H9 (cell line): ENCODE results near the gene SMARCA1. TPM values are rescaled to one million over a fixed set of nuclear protein-coding genes. Genes with fewer than 3 reads are reported as not detected.

Source experiments
- DNase-seq: peaks from one replicate; pipeline ENCODE4 v3.0.0-alpha.2; 2017
- H2AFZ ChIP-seq: one replicate; pipeline ENCODE4 v1.6.1; 2013; ENCODE audit warnings: mild to moderate bottlenecking, low read length, control low read depth, moderate library complexity
- H2AK5ac ChIP-seq: 2 replicates; pipeline ENCODE4 v1.6.1; 2013; ENCODE audit warnings: low read length, control low read depth, mixed read lengths; ENCODE audit not compliant: insufficient read length
- H2BK120ac ChIP-seq: one replicate; pipeline ENCODE4 v1.6.1; 2013; ENCODE audit warnings: low read depth, mild to moderate bottlenecking, low read length, control low read depth, inconsistent platforms; ENCODE audit not compliant: poor library complexity, severe bottlenecking
- H2BK12ac ChIP-seq: 2 replicates; pipeline ENCODE4 v1.6.1; 2013; ENCODE audit warnings: low read length, control low read depth, mixed read lengths, low read depth; ENCODE audit not compliant: insufficient read length
- H2BK15ac ChIP-seq: 2 replicates; pipeline ENCODE4 v1.6.1; 2013; ENCODE audit warnings: low read depth, low read length, control low read depth
- H2BK20ac ChIP-seq: one replicate; pipeline ENCODE4 v1.6.1; 2013; ENCODE audit warnings: low read depth, mild to moderate bottlenecking, low read length, control low read depth, inconsistent platforms; ENCODE audit not compliant: poor library complexity, severe bottlenecking
- H2BK5ac ChIP-seq: 2 replicates; pipeline ENCODE4 v1.6.1; 2013; ENCODE audit warnings: low read length, control low read depth, mixed read lengths; ENCODE audit not compliant: insufficient read length
- H3K14ac ChIP-seq: 2 replicates; pipeline ENCODE4 v1.6.1; 2013; ENCODE audit warnings: low read length, control low read depth; ENCODE audit not compliant: insufficient read depth
- H3K18ac ChIP-seq: 2 replicates; pipeline ENCODE4 v1.6.1; 2013; ENCODE audit warnings: low read depth, mild to moderate bottlenecking, mixed read lengths, low read length, control low read depth; ENCODE audit not compliant: insufficient read length
- H3K23ac ChIP-seq: 2 replicates; pipeline ENCODE4 v1.6.1; 2013; ENCODE audit warnings: low read length, control low read depth, mixed read lengths, low read depth; ENCODE audit not compliant: insufficient read length
- H3K23me2 ChIP-seq: 2 replicates; pipeline ENCODE4 v1.6.1; 2013; ENCODE audit warnings: low read depth, mild to moderate bottlenecking, mixed read lengths, low read length, control low read depth; ENCODE audit not compliant: insufficient read length, poor library complexity, severe bottlenecking
- H3K27ac ChIP-seq: 2 replicates; pipeline ENCODE4 v1.5.1; 2013; ENCODE audit warnings: low read length, control low read depth, mixed read lengths, low read depth; ENCODE audit not compliant: insufficient read length
- H3K27me3 ChIP-seq: 2 replicates; pipeline ENCODE4 v1.6.1; 2013; ENCODE audit warnings: low read length, control low read depth, inconsistent platforms; ENCODE audit not compliant: insufficient read depth
- H3K4ac ChIP-seq: 2 replicates; pipeline ENCODE4 v1.6.1; 2013; ENCODE audit warnings: low read depth, mild to moderate bottlenecking, control low read depth, inconsistent platforms, low read length, moderate library complexity
- H3K4me1 ChIP-seq: 2 replicates; pipeline ENCODE4 v1.6.1; 2013; ENCODE audit warnings: low read length, control low read depth, inconsistent platforms; ENCODE audit not compliant: insufficient read depth
- H3K4me2 ChIP-seq: 2 replicates; pipeline ENCODE4 v1.6.1; 2013; ENCODE audit warnings: low read length, control low read depth, mixed read lengths; ENCODE audit not compliant: insufficient read length, insufficient read depth
- H3K56ac ChIP-seq: 2 replicates; pipeline ENCODE4 v1.6.1; 2013; ENCODE audit warnings: low read depth, mild to moderate bottlenecking, mixed read lengths, low read length, control low read depth; ENCODE audit not compliant: insufficient read length
- H3K79me1 ChIP-seq: 2 replicates; pipeline ENCODE4 v1.6.1; 2013; ENCODE audit warnings: low read depth, mild to moderate bottlenecking, moderate library complexity, low read length, control low read depth, inconsistent platforms; ENCODE audit not compliant: insufficient read depth, poor library complexity, severe bottlenecking
- H3K79me2 ChIP-seq: 2 replicates; pipeline ENCODE4 v1.6.1; 2013; ENCODE audit warnings: low read length, control low read depth, inconsistent platforms; ENCODE audit not compliant: insufficient read depth
- H3K9ac ChIP-seq: 2 replicates; pipeline ENCODE4 v1.6.1; 2013; ENCODE audit warnings: low read length, control low read depth, mixed read lengths; ENCODE audit not compliant: insufficient read length; ENCODE audit errors: extremely low read depth
- H3K9me3 ChIP-seq: one replicate; pipeline ENCODE4 v1.6.1; 2013; ENCODE audit warnings: low read depth, low read length, inconsistent platforms; ENCODE audit not compliant: control insufficient read depth
- H3T11ph ChIP-seq: one replicate; pipeline ENCODE4 v1.6.1; 2013; ENCODE audit warnings: mild to moderate bottlenecking, low read length, control low read depth, inconsistent platforms
- H4K20me1 ChIP-seq: one replicate; pipeline ENCODE4 v1.6.1; 2013; ENCODE audit not compliant: control insufficient read depth, insufficient read length, insufficient read depth
- H4K5ac ChIP-seq: 2 replicates; pipeline ENCODE4 v1.6.1; 2013; ENCODE audit warnings: low read depth, mild to moderate bottlenecking, mixed read lengths, low read length, control low read depth; ENCODE audit not compliant: insufficient read length
- H4K8ac ChIP-seq: replicated peaks from 2 replicates; pipeline ENCODE4 v1.6.1; 2013; ENCODE audit warnings: low read length, control low read depth, mixed read lengths, low read depth; ENCODE audit not compliant: insufficient read length
- H4K91ac ChIP-seq: 2 replicates; pipeline ENCODE4 v1.6.1; 2013; ENCODE audit warnings: low read depth, mild to moderate bottlenecking, moderate library complexity, mixed read lengths, low read length, control low read depth; ENCODE audit not compliant: insufficient read length
- H3K27ac Mint-ChIP-seq, 3 experiments: 2 replicates in 2 of 3; 3 replicates in 1 of 3; pipeline ENCODE4 v1.8.0; 2020 to 2021; ENCODE audit warnings: mixed read lengths in 3 of 3, mild to moderate bottlenecking in 1 of 3, moderate library complexity in 1 of 3
- H3K27me3 Mint-ChIP-seq: 2 replicates; pipeline ENCODE4 v1.8.0; 2021; ENCODE audit warnings: low read depth, mild to moderate bottlenecking, moderate library complexity, mixed read lengths
- H3K36me3 Mint-ChIP-seq, 3 experiments: 2 replicates in 2 of 3; 3 replicates in 1 of 3; pipeline ENCODE4 v1.8.0; 2020 to 2021; ENCODE audit warnings: low read depth in 3 of 3, mixed read lengths in 3 of 3; ENCODE audit not compliant: insufficient read depth in 1 of 3
- H3K4me1 Mint-ChIP-seq, 2 experiments: 2 replicates each; pipeline ENCODE4 v1.8.0; 2020; ENCODE audit warnings: mixed read lengths in 2 of 2
- H3K4me3 Mint-ChIP-seq, 2 experiments: 2 replicates in 1 of 2; 3 replicates in 1 of 2; pipeline ENCODE4 v1.8.0; 2020 to 2021; ENCODE audit warnings: mild to moderate bottlenecking in 2 of 2, mixed read lengths in 2 of 2, moderate library complexity in 1 of 2
- H3K9me3 Mint-ChIP-seq, 2 experiments: 2 replicates in 1 of 2; 3 replicates in 1 of 2; pipeline ENCODE4 v1.8.0; 2020; ENCODE audit warnings: mild to moderate bottlenecking in 2 of 2, mixed read lengths in 2 of 2, moderate library complexity in 1 of 2
- WGBS: extraction: QIAGEN DNeasy Blood & Tissue Kit; methylation state at CpG from one replicate; pipeline ENCODE4 v1.1.7; 2013; ENCODE audit warnings: missing lambda C conversion rate, low lambda C conversion rate, mixed read lengths; ENCODE audit not compliant: insufficient read length; ENCODE audit errors: extremely low coverage; 5-methylcytosine and 5-hydroxymethylcytosine counted together
- total RNA-seq: library from RNA; stranded (reverse); gene quantifications from 2 replicates; pipeline ENCODE4 v1.2.1, GENCODE V29; 2021
- TF ChIP-seq, protein P1 (sequence below): fragments of 200-600 bp; sonication (generic); conservative IDR thresholded peaks from 3 replicates; pipeline ENCODE4 v1.8.0; 2021; ENCODE audit warnings: antibody characterized with exemption, mild to moderate bottlenecking

The SMARCA1 gene
- total RNA-seq, 1 experiment from 2014 or later: 105 TPM

- H4K5ac ChIP-seq: no peak overlapping the region
- no peaks in the 10 kb centered on the region for H4K20me1 ChIP-seq
- H3K4me1 ChIP-seq: no peaks in the 10 kb centered on the region
- DNase-seq: no peak
- H3K23me2 ChIP-seq: no peaks in the 10 kb centered on the region
- H3K36me3 Mint-ChIP-seq: peaks cover 29 to 83% (median 81%) of the 10 kb centered on the region in 3 experiments; a peak in 6 of 7 replicates
- H2BK120ac ChIP-seq: no peak overlapping the region
- H3K27ac ChIP-seq: no peak overlapping the region
- H2BK20ac ChIP-seq: no peak overlapping the region
- no peak overlapping the region for H3T11ph ChIP-seq
- no peak overlapping the region for H4K91ac ChIP-seq
- no peak overlapping the region for H2BK12ac ChIP-seq
- no peak overlapping the region for H2BK5ac ChIP-seq
- H3K9ac ChIP-seq: no peak overlapping the region
- no peak overlapping the region for H3K4me3 Mint-ChIP-seq
- no peak overlapping the region for H3K18ac ChIP-seq
- H3K14ac ChIP-seq: no peak overlapping the region
- H3K27ac Mint-ChIP-seq: peak overlapping the region in 1 of 3 experiments; percentile 30; a peak in 1 of 7 replicates
- no peaks in the 10 kb centered on the region for H3K27me3 ChIP-seq
- H2AFZ ChIP-seq: no peak overlapping the region
- H3K9me3 Mint-ChIP-seq: no peaks in the 10 kb centered on the region
- no peak overlapping the region for H3K56ac ChIP-seq
- no peak overlapping the region for H4K8ac ChIP-seq
- no peaks in the 10 kb centered on the region for H3K9me3 ChIP-seq
- no CpG with 5 or more reads among the region's 4 CpGs for WGBS
- H3K4me2 ChIP-seq: no peak overlapping the region
- H2BK15ac ChIP-seq: no peak overlapping the region
- H3K79me1 ChIP-seq: no peaks in the 10 kb centered on the region
- H3K4ac ChIP-seq: no peak overlapping the region
- no peaks in the 10 kb centered on the region for H3K79me2 ChIP-seq
- no peaks in the 10 kb centered on the region for H3K4me1 Mint-ChIP-seq
- H3K23ac ChIP-seq: no peak overlapping the region
- TF ChIP-seq, protein P1, sequence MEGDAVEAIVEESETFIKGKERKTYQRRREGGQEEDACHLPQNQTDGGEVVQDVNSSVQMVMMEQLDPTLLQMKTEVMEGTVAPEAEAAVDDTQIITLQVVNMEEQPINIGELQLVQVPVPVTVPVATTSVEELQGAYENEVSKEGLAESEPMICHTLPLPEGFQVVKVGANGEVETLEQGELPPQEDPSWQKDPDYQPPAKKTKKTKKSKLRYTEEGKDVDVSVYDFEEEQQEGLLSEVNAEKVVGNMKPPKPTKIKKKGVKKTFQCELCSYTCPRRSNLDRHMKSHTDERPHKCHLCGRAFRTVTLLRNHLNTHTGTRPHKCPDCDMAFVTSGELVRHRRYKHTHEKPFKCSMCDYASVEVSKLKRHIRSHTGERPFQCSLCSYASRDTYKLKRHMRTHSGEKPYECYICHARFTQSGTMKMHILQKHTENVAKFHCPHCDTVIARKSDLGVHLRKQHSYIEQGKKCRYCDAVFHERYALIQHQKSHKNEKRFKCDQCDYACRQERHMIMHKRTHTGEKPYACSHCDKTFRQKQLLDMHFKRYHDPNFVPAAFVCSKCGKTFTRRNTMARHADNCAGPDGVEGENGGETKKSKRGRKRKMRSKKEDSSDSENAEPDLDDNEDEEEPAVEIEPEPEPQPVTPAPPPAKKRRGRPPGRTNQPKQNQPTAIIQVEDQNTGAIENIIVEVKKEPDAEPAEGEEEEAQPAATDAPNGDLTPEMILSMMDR: no peak
- no peaks in the 10 kb centered on the region for H3K27me3 Mint-ChIP-seq
- no peak overlapping the region for H2AK5ac ChIP-seq
Observed at GRCh38 chrX:129493643-129494042, 29.6 kb downstream of the SMARCA1 start.
